ENCODE results near the gene GPX2.

DNA sequence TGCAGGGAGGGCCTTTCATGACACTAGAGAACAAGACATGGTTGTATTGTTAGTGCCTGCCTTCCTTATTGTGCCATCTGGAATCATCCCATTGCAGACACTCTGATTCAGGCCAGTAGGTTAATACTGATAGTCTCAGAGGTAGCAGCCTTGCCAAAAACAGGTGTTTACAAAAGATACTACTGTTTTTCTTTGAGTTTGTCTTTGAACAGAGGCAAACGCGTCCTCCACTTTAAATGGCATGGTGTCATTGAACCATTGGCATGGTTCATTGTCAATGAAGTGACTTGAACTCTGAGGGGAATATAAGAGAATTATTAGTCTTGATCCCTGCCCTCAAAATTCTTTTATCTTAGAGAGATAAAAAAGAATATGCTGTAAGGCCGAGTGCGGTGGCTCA, 48.4 kb upstream of the GPX2 start:
- no peak for TF ChIP-seq EZH2 (IDR thresholded peaks at IDR 0.05; ENCODE audit: low read depth)
- TF ChIP-seq, protein P1, sequence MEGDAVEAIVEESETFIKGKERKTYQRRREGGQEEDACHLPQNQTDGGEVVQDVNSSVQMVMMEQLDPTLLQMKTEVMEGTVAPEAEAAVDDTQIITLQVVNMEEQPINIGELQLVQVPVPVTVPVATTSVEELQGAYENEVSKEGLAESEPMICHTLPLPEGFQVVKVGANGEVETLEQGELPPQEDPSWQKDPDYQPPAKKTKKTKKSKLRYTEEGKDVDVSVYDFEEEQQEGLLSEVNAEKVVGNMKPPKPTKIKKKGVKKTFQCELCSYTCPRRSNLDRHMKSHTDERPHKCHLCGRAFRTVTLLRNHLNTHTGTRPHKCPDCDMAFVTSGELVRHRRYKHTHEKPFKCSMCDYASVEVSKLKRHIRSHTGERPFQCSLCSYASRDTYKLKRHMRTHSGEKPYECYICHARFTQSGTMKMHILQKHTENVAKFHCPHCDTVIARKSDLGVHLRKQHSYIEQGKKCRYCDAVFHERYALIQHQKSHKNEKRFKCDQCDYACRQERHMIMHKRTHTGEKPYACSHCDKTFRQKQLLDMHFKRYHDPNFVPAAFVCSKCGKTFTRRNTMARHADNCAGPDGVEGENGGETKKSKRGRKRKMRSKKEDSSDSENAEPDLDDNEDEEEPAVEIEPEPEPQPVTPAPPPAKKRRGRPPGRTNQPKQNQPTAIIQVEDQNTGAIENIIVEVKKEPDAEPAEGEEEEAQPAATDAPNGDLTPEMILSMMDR (conservative IDR thresholded peaks at IDR 0.05), result no peak
